VCaP (cell line): ENCODE results near the gene LIM2.
A peak's percentile ranks its signal among the peaks of the same experiment; 100 is the strongest.
"Not testable (repeated sequence)": the region's sequence is repeated elsewhere in the genome, so short reads cannot be mapped to it uniquely, and the experiment has no call there.

Source experiments
- H3K27ac ChIP-seq: fragments of 450-650 bp; 2 replicates; pipeline ENCODE4 v1.5.1; 2017
- CTCF ChIP-seq: fragments of 450-650 bp; conservative IDR thresholded peaks from 2 replicates; pipeline ENCODE4 v1.5.1; 2017; ENCODE audit warnings: mild to moderate bottlenecking, moderate library complexity

The LIM2 gene

GRCh38 chr19:51407511-51408131 lies 19.8 kb upstream of the LIM2 start:
- no peak for TF ChIP-seq CTCF
- H3K27ac ChIP-seq, result no peak overlapping the region

- no peak for TF ChIP-seq CTCF
- H3K27ac ChIP-seq, result no peak overlapping the region
These were observed 14.3 kb upstream of the LIM2 start for GRCh38 chr19:51402117-51402516.

GRCh38 chr19:51399936-51400335 lies 12.2 kb upstream of the LIM2 start:
- H3K27ac ChIP-seq, result not testable (repeated sequence)

GRCh38 chr19:51399231-51399630 lies 11.5 kb upstream of the LIM2 start:
- no peak overlapping the region for H3K27ac ChIP-seq
- no peak for TF ChIP-seq CTCF

- peak; percentile 87 for TF ChIP-seq CTCF
- H3K27ac ChIP-seq, result no peak overlapping the region
These were observed 10.4 kb upstream of the LIM2 start for GRCh38 chr19:51398096-51398704.

- not testable (repeated sequence) for H3K27ac ChIP-seq
These were observed 9.7 kb upstream of the LIM2 start for GRCh38 chr19:51397453-51397852.

GRCh38 chr19:51396175-51396574 lies 8.4 kb upstream of the LIM2 start:
- no peak for TF ChIP-seq CTCF
- no peak overlapping the region for H3K27ac ChIP-seq

- peak; percentile 24; the same call in 1 of the 2 replicates for TF ChIP-seq CTCF
- peak overlapping the region; percentile 85 for H3K27ac ChIP-seq
These were observed 6.5 kb upstream of the LIM2 start for GRCh38 chr19:51394050-51394836.
